Activated T-helper 1 cell treated with anti-CD3 and anti-CD28 coated beads, Interleukin-12 subunit alpha, Interleukin-12 subunit beta, Interleukin-2, Interleukin-4 antibody, amounts not matched to agents 30 ng/mL and 10 ng/mL and 1 ng/mL, durations not matched to agents 14 hours and 24 hours and 36 hours (primary cell): ENCODE measurements around the gene REEP3. TPM values are rescaled to one million over a fixed set of nuclear protein-coding genes. Genes with fewer than 3 reads are reported as not detected.

ENCODE experiments used
- DNase-seq: peaks from one replicate; pipeline ENCODE4 v3.0.0; 2021; ENCODE audit warnings: low spot score
- H3K27ac Mint-ChIP-seq: one replicate; pipeline ENCODE4 v1.8.0; 2021; ENCODE audit warnings: mild to moderate bottlenecking, mixed read lengths
- H3K27me3 Mint-ChIP-seq: one replicate; pipeline ENCODE4 v1.8.0; 2022; ENCODE audit warnings: mild to moderate bottlenecking, moderate library complexity, mixed read lengths; ENCODE audit not compliant: insufficient read depth
- H3K36me3 Mint-ChIP-seq: one replicate; pipeline ENCODE4 v1.8.0; 2021; ENCODE audit warnings: low read depth, mixed read lengths
- H3K4me1 Mint-ChIP-seq: one replicate; pipeline ENCODE4 v1.8.0; 2021; ENCODE audit warnings: low read depth, mixed read lengths
- H3K4me3 Mint-ChIP-seq: one replicate; pipeline ENCODE4 v1.8.0; 2021; ENCODE audit warnings: mild to moderate bottlenecking, moderate library complexity, mixed read lengths
- H3K9me3 Mint-ChIP-seq: one replicate; pipeline ENCODE4 v1.8.0; 2021; ENCODE audit warnings: mixed read lengths
- intact Hi-C: fragments of 100-400 bp; cut with micrococcal nuclease; formaldehyde crosslinking; loops from one replicate; pipeline ENCODE4 v1.15.1; 2024
- total RNA-seq: library from RNA; stranded (reverse); gene quantifications from 2 replicates; pipeline ENCODE4 v1.2.3, GENCODE V29; 2022

REEP3 gene
- total RNA-seq, 1 donor from 2014 or later, result 28.2 TPM

DNA sequence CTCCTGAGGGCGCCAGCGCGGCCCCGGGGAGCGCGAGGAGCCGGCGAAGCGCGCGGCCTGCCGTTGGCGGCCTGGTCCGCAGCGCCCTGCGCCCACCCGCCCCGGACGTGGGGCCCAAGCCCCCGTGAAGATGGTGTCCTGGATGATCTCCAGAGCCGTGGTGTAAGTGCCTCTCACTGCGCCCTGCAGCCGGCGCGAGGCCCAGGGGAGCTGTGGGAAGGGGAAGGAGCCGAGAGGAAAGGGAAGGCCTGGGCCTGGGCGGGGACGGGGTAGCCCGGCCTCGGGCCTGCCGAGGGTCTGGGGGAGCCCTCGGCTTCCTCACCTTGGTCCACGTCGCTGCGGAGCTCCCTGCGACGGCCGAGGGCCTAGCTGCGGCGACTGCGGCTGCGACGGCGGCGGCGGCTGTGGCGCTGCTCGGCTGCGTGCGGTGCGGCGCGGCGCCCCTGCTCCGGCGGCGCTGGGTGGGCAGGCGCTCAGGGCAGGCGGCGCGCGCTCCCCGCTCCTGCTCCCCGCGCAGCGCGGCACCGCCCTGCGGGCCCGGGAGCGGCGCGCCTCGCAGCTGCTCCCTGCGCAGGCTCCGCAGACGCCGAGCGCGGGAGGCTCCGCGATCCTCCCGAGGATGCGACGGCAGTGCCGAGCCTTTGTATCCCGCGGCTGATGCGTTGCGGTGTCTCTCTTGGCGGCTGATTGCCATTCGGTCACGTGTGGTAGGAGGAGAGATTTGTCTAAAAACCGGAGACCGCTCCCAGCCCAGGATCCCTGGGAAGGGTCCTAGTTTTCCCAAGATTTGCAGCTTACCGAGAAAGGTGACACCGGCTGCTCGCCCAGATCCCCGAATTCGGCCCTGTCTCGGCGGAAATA, 445 bp downstream of the REEP3 start:
- peaks cover 63% of the 10 kb centered on the region for H3K4me1 Mint-ChIP-seq

DNA sequence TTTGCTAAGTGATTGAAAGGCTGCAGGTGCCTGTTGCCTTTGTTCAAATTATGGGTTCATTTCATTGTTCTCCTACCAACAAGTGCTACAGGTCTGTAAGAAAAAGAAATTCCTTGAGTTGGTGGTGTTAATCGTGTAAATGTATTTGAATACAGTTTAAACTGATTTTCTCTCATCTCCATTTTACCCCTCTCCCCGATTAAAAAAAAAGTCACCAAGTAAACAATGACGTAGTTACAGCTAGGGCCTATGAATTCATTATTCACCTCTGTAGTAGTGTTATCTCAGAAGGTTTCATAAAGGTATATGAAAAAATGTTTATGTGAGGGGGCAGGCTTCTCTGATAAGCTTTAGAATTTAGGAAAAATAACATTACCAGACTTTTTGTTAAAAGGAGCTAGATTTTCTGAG, 1.1 kb downstream of the REEP3 start:
- peak overlapping the region; percentile 88 for H3K27ac Mint-ChIP-seq
- peaks cover 12% of the 10 kb centered on the region for H3K36me3 Mint-ChIP-seq
- peaks cover 57% of the 10 kb centered on the region for H3K4me1 Mint-ChIP-seq
- H3K9me3 Mint-ChIP-seq, result no peaks in the 10 kb centered on the region
- peak overlapping the region; percentile 83 for H3K4me3 Mint-ChIP-seq
- intact Hi-C loops, result loop anchor here (1.0 to 5.0 kb wide), 10 partner anchors 50 to 705 kb away; partner anchors contain the start of gene EGR2
- no peak for DNase-seq
- H3K27me3 Mint-ChIP-seq, result no peaks in the 10 kb centered on the region

More for the DNA sequence above, 445 bp downstream of the REEP3 start:
- peaks cover 12% of the 10 kb centered on the region for H3K36me3 Mint-ChIP-seq
- no peaks in the 10 kb centered on the region for H3K27me3 Mint-ChIP-seq
- peak overlapping the region; percentile 88 for H3K27ac Mint-ChIP-seq
- H3K9me3 Mint-ChIP-seq, result no peaks in the 10 kb centered on the region
- peak; percentile 49 for DNase-seq
- intact Hi-C loops, result loop anchor here (1.0 to 5.0 kb wide), 12 partner anchors 51 to 704 kb away; partner anchors contain the start of genes EGR2 and JMJD1C
- H3K4me3 Mint-ChIP-seq, result peak overlapping the region; percentile 83

DNA sequence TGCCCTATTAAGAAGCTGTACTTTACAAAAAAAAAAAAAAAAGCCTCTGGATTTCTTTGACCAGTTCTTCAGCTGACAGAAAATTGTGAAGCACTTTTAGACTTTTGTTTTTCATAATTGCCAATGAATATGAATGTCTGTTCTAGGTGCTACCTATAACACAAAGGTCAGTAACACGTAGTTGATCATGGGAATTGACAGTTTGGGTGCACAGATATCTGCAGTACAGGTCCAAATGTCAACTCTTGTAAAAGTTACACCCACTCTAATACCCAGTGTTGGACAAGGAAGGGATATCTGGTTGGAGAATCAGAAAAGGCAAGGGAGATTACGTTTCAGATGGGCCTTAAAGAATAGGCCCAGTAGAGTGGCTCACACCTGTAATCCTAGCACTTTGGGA, 1.8 kb downstream of the REEP3 start:
- peaks cover 17% of the 10 kb centered on the region for H3K36me3 Mint-ChIP-seq
- intact Hi-C loops, result loop anchor here (1.0 to 5.0 kb wide), 10 partner anchors 49 to 706 kb away; partner anchors contain the start of gene EGR2
- no peak for DNase-seq
- H3K4me3 Mint-ChIP-seq, result peak overlapping the region; percentile 83
- H3K27ac Mint-ChIP-seq, result no peak overlapping the region
- peaks cover 58% of the 10 kb centered on the region for H3K4me1 Mint-ChIP-seq
- H3K27me3 Mint-ChIP-seq, result no peaks in the 10 kb centered on the region
- no peaks in the 10 kb centered on the region for H3K9me3 Mint-ChIP-seq

DNA sequence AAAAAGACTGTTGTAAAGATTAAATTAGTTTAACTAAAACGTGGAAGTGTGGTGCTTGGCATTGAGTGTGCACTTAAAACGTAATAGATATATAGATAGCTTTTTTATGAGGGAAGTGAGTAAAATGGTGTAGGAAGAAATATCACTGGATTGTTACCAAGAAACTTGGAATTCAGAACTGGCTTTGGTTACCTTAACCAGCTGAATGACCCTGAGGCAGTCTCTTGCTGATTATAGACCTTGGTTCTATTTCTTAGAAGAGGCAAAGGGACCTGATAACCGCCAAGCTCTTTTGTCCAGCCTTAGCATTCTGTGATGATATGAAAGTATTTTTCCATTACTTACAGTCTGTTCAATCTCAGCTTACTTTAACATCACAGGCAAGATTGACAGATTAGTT, 3.8 kb downstream of the REEP3 start:
- Mint-ChIP-seq H3K4me3 (no peak overlapping the region), H3K27me3 (no peaks in the 10 kb centered on the region), H3K36me3 (peaks cover 21% of the 10 kb centered on the region), H3K9me3 (no peaks in the 10 kb centered on the region), H3K4me1 (peaks cover 47% of the 10 kb centered on the region), H3K27ac (no peak overlapping the region)
- intact Hi-C loops, result no loop called here
- no peak for DNase-seq

DNA sequence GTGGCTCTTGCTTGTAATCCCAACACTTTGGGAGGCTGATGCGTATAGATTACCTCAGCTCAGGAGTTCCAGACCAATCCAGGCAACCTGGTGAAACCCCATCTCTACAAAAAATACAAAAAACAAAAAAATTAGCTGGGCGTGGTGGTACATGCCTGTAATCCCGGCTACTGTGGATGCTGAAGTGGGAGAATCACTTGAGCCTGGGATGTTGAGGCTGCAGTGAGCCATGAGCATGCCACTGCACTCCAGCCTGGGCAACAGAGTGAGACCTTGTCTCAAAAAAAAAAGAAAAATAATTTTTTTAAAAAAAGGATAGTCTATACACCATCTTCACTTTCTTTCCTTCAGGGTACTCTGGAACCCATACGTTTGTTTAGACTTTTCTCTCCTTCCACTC, 6.2 kb downstream of the REEP3 start:
- no peaks in the 10 kb centered on the region for H3K9me3 Mint-ChIP-seq
- intact Hi-C loops, result no loop called here
- peaks cover 21% of the 10 kb centered on the region for H3K36me3 Mint-ChIP-seq
- peaks cover 38% of the 10 kb centered on the region for H3K4me1 Mint-ChIP-seq
- no peak overlapping the region for H3K4me3 Mint-ChIP-seq
- no peak for DNase-seq
- no peak overlapping the region for H3K27ac Mint-ChIP-seq
- H3K27me3 Mint-ChIP-seq, result no peaks in the 10 kb centered on the region

DNA sequence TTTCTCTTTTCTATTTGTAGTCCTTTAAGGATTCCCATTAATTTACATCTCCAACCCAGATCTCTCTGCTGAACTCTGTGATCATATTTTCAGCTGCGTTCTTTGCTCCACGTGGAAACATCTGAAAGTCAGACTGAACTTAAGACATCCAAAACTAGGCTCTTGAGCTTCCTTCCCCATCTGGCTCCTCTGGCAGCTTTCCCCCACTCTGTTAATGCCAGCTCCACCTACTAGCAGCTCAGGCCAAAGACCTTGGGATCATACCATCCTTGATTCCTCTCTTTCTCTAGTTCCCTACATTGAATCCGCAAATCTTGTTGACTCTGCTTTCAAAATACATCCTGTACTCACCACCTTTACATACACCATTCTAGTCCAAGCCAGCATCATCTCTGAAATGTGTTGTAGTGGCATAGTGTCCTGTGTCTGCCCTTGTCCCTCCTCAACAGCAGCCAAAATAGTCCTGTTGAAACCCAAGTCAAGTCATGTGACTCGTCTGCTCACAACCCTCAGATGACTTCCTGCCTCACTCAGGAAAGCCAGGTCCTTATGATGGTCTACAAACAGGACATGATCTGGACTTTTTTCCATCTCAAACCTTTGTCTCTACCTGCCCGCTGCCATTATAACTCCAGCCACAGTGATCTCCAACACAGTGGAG, 7.0 kb downstream of the REEP3 start:
- Mint-ChIP-seq H3K4me3 (no peak overlapping the region), H3K27me3 (no peaks in the 10 kb centered on the region), H3K36me3 (peaks cover 26% of the 10 kb centered on the region), H3K4me1 (peaks cover 35% of the 10 kb centered on the region), H3K27ac (no peak overlapping the region), H3K9me3 (no peaks in the 10 kb centered on the region)
- no peak for DNase-seq
- intact Hi-C loops, result no loop called here

DNA sequence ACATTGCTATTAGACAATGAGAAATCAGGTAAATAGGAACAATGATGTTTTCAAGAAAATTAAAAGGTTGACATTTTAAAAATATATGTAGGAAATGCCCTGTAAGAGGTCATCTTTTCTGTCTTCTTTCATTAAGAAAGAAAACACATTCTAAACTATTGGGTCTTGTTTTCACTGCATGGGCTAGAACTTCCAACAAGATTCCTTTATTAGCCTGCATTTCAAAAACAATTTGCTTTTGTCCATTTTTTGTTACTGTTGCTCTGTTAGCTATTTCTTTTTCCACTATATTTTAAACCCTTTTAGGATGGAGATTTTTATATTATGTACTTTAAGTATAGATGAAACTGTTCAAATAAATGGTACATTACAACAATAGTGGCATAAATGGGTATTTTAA, 9.2 kb downstream of the REEP3 start:
- Mint-ChIP-seq H3K4me1 (peaks cover 29% of the 10 kb centered on the region), H3K36me3 (peaks cover 21% of the 10 kb centered on the region), H3K27ac (no peak overlapping the region), H3K9me3 (no peaks in the 10 kb centered on the region), H3K27me3 (no peaks in the 10 kb centered on the region), H3K4me3 (no peak overlapping the region)
- DNase-seq, result no peak
- intact Hi-C loops, result no loop called here

DNA sequence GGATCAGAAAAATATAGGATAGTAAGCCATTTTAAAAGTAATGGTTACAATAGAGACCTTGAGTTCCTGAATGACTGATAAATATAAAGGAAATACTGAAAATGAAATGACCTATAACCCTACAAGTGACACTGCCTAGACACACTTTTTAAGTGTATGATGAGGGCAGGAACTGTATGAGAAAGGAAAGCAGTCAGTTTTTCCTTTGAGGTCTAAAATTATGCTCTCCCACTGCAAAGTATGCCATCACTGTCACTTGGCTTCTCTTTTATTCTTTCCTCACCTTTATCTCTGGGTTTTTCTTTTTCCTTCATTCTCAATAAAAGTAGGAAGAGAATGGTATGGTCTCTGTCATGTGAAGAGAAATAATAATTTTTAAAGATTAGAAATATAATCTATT, 13.5 kb downstream of the REEP3 start:
- Mint-ChIP-seq H3K9me3 (no peaks in the 10 kb centered on the region), H3K4me3 (no peak overlapping the region), H3K27ac (no peak overlapping the region), H3K36me3 (peaks cover 5% of the 10 kb centered on the region), H3K4me1 (peaks cover 14% of the 10 kb centered on the region), H3K27me3 (no peaks in the 10 kb centered on the region)
- intact Hi-C loops, result no loop called here
- DNase-seq, result no peak

DNA sequence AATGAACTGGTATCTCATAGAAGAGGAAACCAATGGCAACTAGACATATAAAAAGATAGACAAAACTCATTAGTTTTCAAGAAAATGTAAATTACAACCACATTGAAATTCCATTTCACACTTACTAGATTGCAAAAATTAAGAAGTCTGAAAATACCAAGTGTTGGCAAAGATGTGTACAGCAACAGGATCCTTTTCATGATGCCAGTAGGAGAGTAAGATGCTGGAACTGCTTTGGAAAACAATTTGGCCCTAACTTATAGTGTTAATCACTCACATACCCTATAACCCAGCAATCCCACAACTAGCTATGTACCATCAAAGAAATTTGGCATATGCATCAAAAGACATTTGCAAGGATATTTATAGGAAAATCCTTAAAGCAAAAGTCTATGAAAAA, 15.5 kb downstream of the REEP3 start:
- Mint-ChIP-seq H3K4me1 (peaks cover 14% of the 10 kb centered on the region), H3K36me3 (peaks cover 5% of the 10 kb centered on the region), H3K27ac (no peak overlapping the region), H3K4me3 (no peak overlapping the region), H3K27me3 (no peaks in the 10 kb centered on the region), H3K9me3 (no peaks in the 10 kb centered on the region)
- intact Hi-C loops, result no loop called here
- DNase-seq, result no peak

DNA sequence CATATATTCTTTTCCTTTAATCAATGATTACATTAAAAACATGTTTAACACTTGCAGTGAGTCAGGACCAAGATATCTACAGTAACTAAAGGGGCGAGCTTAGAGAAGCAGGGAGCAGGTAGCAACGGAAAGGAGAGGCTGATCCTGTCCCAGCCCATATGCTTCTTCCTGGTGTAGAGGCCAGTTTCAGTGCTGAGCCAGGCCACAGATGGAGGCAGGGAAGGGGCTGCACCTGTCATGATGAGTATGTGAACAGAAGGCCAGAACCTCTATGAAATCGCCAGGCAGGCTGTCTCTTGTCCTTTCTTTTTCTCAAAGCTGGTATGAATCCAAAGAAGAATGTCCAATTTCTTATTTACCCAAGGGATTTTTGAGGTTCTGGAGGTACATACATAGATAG, 16.3 kb downstream of the REEP3 start:
- peaks cover 5% of the 10 kb centered on the region for H3K36me3 Mint-ChIP-seq
- no peak overlapping the region for H3K4me3 Mint-ChIP-seq
- no peaks in the 10 kb centered on the region for H3K9me3 Mint-ChIP-seq
- intact Hi-C loops, result no loop called here
- DNase-seq, result no peak
- peaks cover 14% of the 10 kb centered on the region for H3K4me1 Mint-ChIP-seq
- no peaks in the 10 kb centered on the region for H3K27me3 Mint-ChIP-seq
- H3K27ac Mint-ChIP-seq, result no peak overlapping the region

DNA sequence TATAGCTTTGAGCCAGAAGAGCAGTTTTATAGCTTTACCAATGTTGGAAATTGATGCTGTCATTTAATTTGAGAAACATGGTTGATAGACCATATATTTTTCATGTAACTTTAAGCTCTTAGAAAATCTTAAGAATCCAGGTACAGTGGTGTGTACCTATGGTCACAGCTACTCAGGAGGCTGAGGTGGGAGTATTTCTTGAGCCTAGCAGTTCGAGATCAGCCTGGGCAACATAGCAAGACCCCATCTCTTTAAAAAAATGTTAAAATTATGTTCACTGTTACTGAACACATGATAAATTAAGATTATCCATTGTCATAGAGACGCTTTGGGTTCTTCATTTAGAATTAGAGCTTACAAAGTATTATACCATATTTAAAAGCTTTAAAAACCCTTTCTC, 18.2 kb downstream of the REEP3 start:
- Mint-ChIP-seq H3K9me3 (no peaks in the 10 kb centered on the region), H3K27ac (no peak overlapping the region), H3K27me3 (no peaks in the 10 kb centered on the region), H3K4me1 (peaks cover 12% of the 10 kb centered on the region), H3K36me3 (no peaks in the 10 kb centered on the region), H3K4me3 (no peak overlapping the region)
- no peak for DNase-seq
- intact Hi-C loops, result no loop called here

DNA sequence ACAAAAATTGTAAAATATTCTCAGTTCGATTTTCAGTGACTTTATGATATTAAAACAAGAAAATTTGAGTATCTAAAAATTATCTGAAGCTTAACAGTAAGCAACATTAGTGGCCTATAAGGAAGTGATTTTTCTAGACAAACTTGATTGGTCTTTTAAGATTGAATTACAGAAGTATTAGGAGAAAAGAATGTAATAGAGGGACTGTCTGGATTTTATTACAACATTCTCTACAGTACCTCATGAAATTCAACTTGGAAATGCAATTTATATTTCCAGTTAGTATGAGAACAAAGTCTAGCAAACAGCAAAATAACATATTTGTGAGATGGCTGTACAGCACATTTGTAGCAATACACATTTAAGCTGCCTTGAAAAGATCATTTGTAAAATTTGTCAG, 18.8 kb downstream of the REEP3 start:
- DNase-seq, result no peak
- H3K27ac Mint-ChIP-seq, result no peak overlapping the region
- no peaks in the 10 kb centered on the region for H3K27me3 Mint-ChIP-seq
- no peak overlapping the region for H3K4me3 Mint-ChIP-seq
- peaks cover 6% of the 10 kb centered on the region for H3K4me1 Mint-ChIP-seq
- H3K9me3 Mint-ChIP-seq, result no peaks in the 10 kb centered on the region
- no peaks in the 10 kb centered on the region for H3K36me3 Mint-ChIP-seq
- intact Hi-C loops, result no loop called here

DNA sequence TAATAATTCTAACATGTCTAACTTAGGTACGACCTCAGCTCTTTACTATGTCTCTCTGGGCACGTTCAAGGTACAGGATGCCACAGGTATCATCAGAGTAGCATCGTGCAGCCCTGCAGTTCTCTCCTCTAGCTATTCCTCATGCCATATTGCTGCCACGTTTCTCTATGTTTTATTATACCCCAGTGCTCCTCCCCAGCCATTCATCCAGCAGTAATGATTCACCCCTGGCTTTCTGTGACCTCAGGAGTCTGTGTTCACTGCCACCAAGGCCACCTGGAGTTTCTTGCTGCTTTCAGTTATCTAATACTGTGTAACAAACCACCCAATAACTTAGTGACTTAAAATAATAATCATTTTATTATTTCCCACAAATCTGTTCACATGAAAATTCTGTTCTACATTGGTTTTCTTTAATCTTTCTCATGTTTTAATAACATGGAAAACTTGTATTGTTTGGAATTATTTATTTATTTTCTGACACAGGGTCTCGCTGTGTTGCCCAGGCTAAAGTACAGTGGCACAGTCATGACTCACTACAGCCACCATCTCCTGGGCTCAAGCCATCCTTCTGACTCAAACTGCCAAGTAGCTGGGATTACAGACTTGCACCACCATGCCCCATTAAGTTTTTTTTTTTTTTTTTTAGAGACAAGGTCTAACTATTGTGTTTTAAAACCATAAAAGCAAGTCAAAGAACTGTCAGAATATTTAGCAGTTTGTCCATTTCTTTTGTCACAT, 21.8 kb downstream of the REEP3 start:
- H3K4me3 Mint-ChIP-seq, result no peak overlapping the region
- H3K36me3 Mint-ChIP-seq, result no peaks in the 10 kb centered on the region
- H3K27me3 Mint-ChIP-seq, result no peaks in the 10 kb centered on the region
- no peaks in the 10 kb centered on the region for H3K9me3 Mint-ChIP-seq
- no peak overlapping the region for H3K27ac Mint-ChIP-seq
- intact Hi-C loops, result no loop called here
- DNase-seq, result no peak
- peaks cover 5% of the 10 kb centered on the region for H3K4me1 Mint-ChIP-seq
